ENCODE measurements around the gene SLC43A2. TPM values are rescaled to one million over a fixed set of nuclear protein-coding genes. Genes with fewer than 3 reads are reported as not detected.
A peak's percentile ranks its signal among the peaks of the same experiment; 100 is the strongest.

The SLC43A2 gene
- total RNA-seq, 1 experiment from 2014 or later: 11.0 TPM

GRCh38 chr17:1606352-1606985, 22.2 kb downstream of the SLC43A2 start (continued):
- TF ChIP-seq MYBL2 (CRISPR knock-in tag; IDR thresholded peaks at IDR 0.05) (no peak), TEAD1 (CRISPR knock-in tag; IDR thresholded peaks at IDR 0.05) (no peak)

- POLR2A ChIA-PET: interaction anchor here (1.2 kb wide), 1 partner anchor 20 kb away, joined by 4 read pairs; no protein-coding TSS in a partner anchor
- no peaks in the 10 kb centered on the region for H3K27me3 Mint-ChIP-seq (ENCODE audit: low read depth)
- peaks cover 9% of the 10 kb centered on the region for H3K4me1 Mint-ChIP-seq
- H3K4me3 Mint-ChIP-seq: no peak overlapping the region
- peaks cover 9% of the 10 kb centered on the region for H3K36me3 Mint-ChIP-seq
- TF ChIP-seq GTF2I (CRISPR knock-in tag; conservative IDR thresholded peaks at IDR 0.05) (no peak), ZNF281 (CRISPR knock-in tag; IDR thresholded peaks at IDR 0.05) (no peak), ZNF396 (CRISPR knock-in tag; IDR thresholded peaks at IDR 0.05; ENCODE audit: borderline replicate concordance) (no peak), ZBTB21 (CRISPR knock-in tag; IDR thresholded peaks at IDR 0.05; ENCODE audit: borderline replicate concordance) (no peak), GRHL2 (CRISPR knock-in tag; IDR thresholded peaks at IDR 0.05; ENCODE audit: insufficient replicate concordance, severe bottlenecking) (no peak), MXD4 (CRISPR knock-in tag; IDR thresholded peaks at IDR 0.05; ENCODE audit: borderline replicate concordance) (no peak)
- peaks cover 7% of the 10 kb centered on the region for H3K9me3 Mint-ChIP-seq
- ATAC-seq (no peak), DNase-seq (ENCODE audit: low spot score) (no peak)
- no peak overlapping the region for H3K27ac Mint-ChIP-seq
- CTCF ChIA-PET: interaction anchor here (1.0 to 3.7 kb wide), 3 partner anchors 20 to 31 kb away, joined by 4 to 24 read pairs (median 10); no protein-coding TSS in a partner anchor
These were observed 22.8 kb downstream of the SLC43A2 start for GRCh38 chr17:1605681-1606351.

GRCh38 chr17:1604831-1605528, 23.7 kb downstream of the SLC43A2 start:
- DNase-seq (ENCODE audit: low spot score) (peak; percentile 40), ATAC-seq (peak; percentile 75)
- Mint-ChIP-seq H3K27me3 (ENCODE audit: low read depth) (no peaks in the 10 kb centered on the region), H3K27ac (peak overlapping the region; percentile 69), H3K4me1 (peaks cover 9% of the 10 kb centered on the region), H3K4me3 (no peak overlapping the region), H3K9me3 (peaks cover 7% of the 10 kb centered on the region), H3K36me3 (peaks cover 9% of the 10 kb centered on the region)
- CTCF ChIA-PET: interaction anchor here (0.7 to 3.7 kb wide), 8 partner anchors 13 to 240 kb away, joined by 3 to 24 read pairs (median 4); partner anchors contain the start of gene INPP5K
- POLR2A ChIA-PET: interaction anchor here (1.2 kb wide), 1 partner anchor 19 kb away, joined by 4 read pairs; no protein-coding TSS in a partner anchor
- TF ChIP-seq ZNF317 (CRISPR knock-in tag; IDR thresholded peaks at IDR 0.05; ENCODE audit: borderline replicate concordance, low read depth) (0 out of 2 replicates have a peak, but pooled peaks have one; percentile 33), ELF4 (CRISPR knock-in tag; IDR thresholded peaks at IDR 0.05; ENCODE audit: low read depth) (no peak), HMGA2 (CRISPR knock-in tag; IDR thresholded peaks at IDR 0.05) (no peak), RELA (CRISPR knock-in tag; IDR thresholded peaks at IDR 0.05; ENCODE audit: borderline replicate concordance) (no peak), ZBTB43 (CRISPR knock-in tag; IDR thresholded peaks at IDR 0.05) (no peak), GRHL2 (CRISPR knock-in tag; IDR thresholded peaks at IDR 0.05; ENCODE audit: insufficient replicate concordance, severe bottlenecking) (no peak)

- no peaks in the 10 kb centered on the region for H3K27me3 Mint-ChIP-seq (ENCODE audit: low read depth)
- H3K27ac Mint-ChIP-seq: no peak overlapping the region
- H3K4me1 Mint-ChIP-seq: peaks cover 12% of the 10 kb centered on the region
- no peak overlapping the region for H3K4me3 Mint-ChIP-seq
- peaks cover 9% of the 10 kb centered on the region for H3K36me3 Mint-ChIP-seq
- no peak for DNase-seq (ENCODE audit: low spot score)
- ATAC-seq: no peak
- ChIA-PET POLR2A (no interaction called here), CTCF (no interaction called here)
- H3K9me3 Mint-ChIP-seq: peaks cover 7% of the 10 kb centered on the region
- TF ChIP-seq AR (CRISPR knock-in tag; IDR thresholded peaks at IDR 0.05): no peak
- TF ChIP-seq NFE2L1 (CRISPR knock-in tag; IDR thresholded peaks at IDR 0.05): no peak
- TF ChIP-seq ZNF425 (CRISPR knock-in tag; conservative IDR thresholded peaks at IDR 0.05): no peak
- TF ChIP-seq FOXK1 (CRISPR knock-in tag; IDR thresholded peaks at IDR 0.05): no peak
- TF ChIP-seq ZNF423 (CRISPR knock-in tag; IDR thresholded peaks at IDR 0.05): no peak
These were observed 27.1 kb downstream of the SLC43A2 start for GRCh38 chr17:1601571-1601970.
